Measurements from ENCODE around the gene PTPN6. TPM values are rescaled to one million over a fixed set of nuclear protein-coding genes. Genes with fewer than 3 reads are reported as not detected.

PTPN6 gene
- total and polyA plus RNA-seq, 4 donors, result 38.2 to 222 (median 170) TPM

GRCh38 chr12:6967651-6968100, 16.5 kb downstream of the PTPN6 start:
- WGBS, 2 donors, result 88 to 93% methylated on average over 10 of the region's 10 CpGs
- no peak overlapping the region for H3K27ac ChIP-seq (ENCODE audit: low read depth in 1 of 2, low read length in 1 of 2)
- no peaks in the 10 kb centered on the region for H3K9me3 ChIP-seq (ENCODE audit: control insufficient read depth in 4 of 4, insufficient read depth in 3 of 4, low read length in 3 of 4)
- TF ChIP-seq CTCF (IDR thresholded peaks at IDR 0.05; ENCODE audit: control extremely low read depth, extremely low read depth), result no peak
- no peak overlapping the region for H3K9ac ChIP-seq (ENCODE audit: insufficient read depth in 1 of 2, low read length in 2 of 2)
- no peak for DNase-seq
- H3K36me3 ChIP-seq (ENCODE audit: control insufficient read depth in 4 of 4, insufficient read depth in 4 of 4, low read length in 4 of 4), result peaks cover 8 to 42% (median 31%) of the 10 kb centered on the region in 4 donors
- no peak for ATAC-seq (ENCODE audit: insufficient read depth, low FRiP score)
- no peaks in the 10 kb centered on the region for H3K27me3 ChIP-seq (ENCODE audit: control insufficient read depth in 3 of 3, insufficient read depth in 3 of 3, low read length in 2 of 3)
- peaks cover 4 to 37% (median 13%) of the 10 kb centered on the region in 5 donors for H3K4me1 ChIP-seq (ENCODE audit: control insufficient read depth in 5 of 5, insufficient read depth in 5 of 5, low read length in 5 of 5)
- no peak overlapping the region for H3K4me3 ChIP-seq

GRCh38 chr12:6968426-6968825, 17.3 kb downstream of the PTPN6 start:
- no peak for ATAC-seq (ENCODE audit: insufficient read depth, low FRiP score)
- Histone ChIP-seq H3K27ac (ENCODE audit: low read depth in 1 of 2, low read length in 1 of 2) (no peak overlapping the region), H3K27me3 (ENCODE audit: control insufficient read depth in 3 of 3, insufficient read depth in 3 of 3, low read length in 2 of 3) (no peaks in the 10 kb centered on the region), H3K4me1 (ENCODE audit: control insufficient read depth in 5 of 5, insufficient read depth in 5 of 5, low read length in 5 of 5) (peaks cover 4 to 37% (median 13%) of the 10 kb centered on the region in 5 donors), H3K9ac (ENCODE audit: insufficient read depth in 1 of 2, low read length in 2 of 2) (no peak overlapping the region), H3K4me3 (no peak overlapping the region), H3K9me3 (ENCODE audit: control insufficient read depth in 4 of 4, insufficient read depth in 3 of 4, low read length in 3 of 4) (no peaks in the 10 kb centered on the region), H3K36me3 (ENCODE audit: control insufficient read depth in 4 of 4, insufficient read depth in 4 of 4, low read length in 4 of 4) (peaks cover 8 to 42% (median 31%) of the 10 kb centered on the region in 4 donors)
- WGBS, 2 donors, result 88 to 96% methylated on average over 9 of the region's 9 CpGs
- TF ChIP-seq CTCF (IDR thresholded peaks at IDR 0.05; ENCODE audit: control extremely low read depth, extremely low read depth), result no peak
- no peak for DNase-seq

- no peaks in the 10 kb centered on the region for H3K27me3 ChIP-seq (ENCODE audit: control insufficient read depth in 3 of 3, insufficient read depth in 3 of 3, low read length in 2 of 3)
- no peak for TF ChIP-seq CTCF (IDR thresholded peaks at IDR 0.05; ENCODE audit: control extremely low read depth, extremely low read depth)
- no peaks in the 10 kb centered on the region for H3K9me3 ChIP-seq (ENCODE audit: control insufficient read depth in 4 of 4, insufficient read depth in 3 of 4, low read length in 3 of 4)
- 1% methylated on average over 31 of the region's 31 CpGs for WGBS, 2 donors
- peaks cover 4 to 29% (median 13%) of the 10 kb centered on the region in 5 donors for H3K4me1 ChIP-seq (ENCODE audit: control insufficient read depth in 5 of 5, insufficient read depth in 5 of 5, low read length in 5 of 5)
- peaks cover 15 to 47% (median 40%) of the 10 kb centered on the region in 4 donors for H3K36me3 ChIP-seq (ENCODE audit: control insufficient read depth in 4 of 4, insufficient read depth in 4 of 4, low read length in 4 of 4)
- H3K4me3 ChIP-seq, result peak overlapping the region; percentile 77
- peak overlapping the region; percentile 90 to 92 for H3K27ac ChIP-seq (ENCODE audit: low read depth in 1 of 2, low read length in 1 of 2)
- H3K9ac ChIP-seq (ENCODE audit: insufficient read depth in 1 of 2, low read length in 2 of 2), result peak overlapping the region; percentile 91 to 93
- peak in 2 of 3 donors; percentile 25 to 44 for DNase-seq
- ATAC-seq (ENCODE audit: insufficient read depth, low FRiP score), result peak; percentile 29
These were observed 19.0 kb downstream of the PTPN6 start for GRCh38 chr12:6970096-6970527.

GRCh38 chr12:6974180-6974579, 23.0 kb downstream of the PTPN6 start:
- peaks cover 26 to 43% (median 37%) of the 10 kb centered on the region in 4 donors for H3K36me3 ChIP-seq (ENCODE audit: control insufficient read depth in 4 of 4, insufficient read depth in 4 of 4, low read length in 4 of 4)
- no peak overlapping the region for H3K4me3 ChIP-seq
- H3K27me3 ChIP-seq (ENCODE audit: control insufficient read depth in 3 of 3, insufficient read depth in 3 of 3, low read length in 2 of 3), result no peaks in the 10 kb centered on the region
- no peak overlapping the region for H3K9ac ChIP-seq (ENCODE audit: insufficient read depth in 1 of 2, low read length in 2 of 2)
- DNase-seq, result no peak
- H3K9me3 ChIP-seq (ENCODE audit: control insufficient read depth in 4 of 4, insufficient read depth in 3 of 4, low read length in 3 of 4), result no peaks in the 10 kb centered on the region
- H3K4me1 ChIP-seq (ENCODE audit: control insufficient read depth in 5 of 5, insufficient read depth in 5 of 5, low read length in 5 of 5), result peaks cover 6 to 19% (median 7%) of the 10 kb centered on the region in 5 donors
- WGBS, 2 donors, result 94 to 95% methylated on average over 6 of the region's 6 CpGs
- ATAC-seq (ENCODE audit: insufficient read depth, low FRiP score), result no peak
- no peak overlapping the region for H3K27ac ChIP-seq (ENCODE audit: low read depth in 1 of 2, low read length in 1 of 2)
- TF ChIP-seq CTCF (IDR thresholded peaks at IDR 0.05; ENCODE audit: control extremely low read depth, extremely low read depth), result no peak
